Smooth muscle cell (in vitro differentiated cells): ENCODE data around the gene AOC1. TPM values are rescaled to one million over a fixed set of nuclear protein-coding genes. Genes with fewer than 3 reads are reported as not detected.

Experiments used
- DNase-seq: peaks from one replicate; lab custom pipeline; 2025; ENCODE audit not compliant: unreplicated experiment; lab: John Stamatoyannopoulos, UW
- H2AFZ ChIP-seq: fragments of 200-600 bp; sonication (generic); 2 replicates; pipeline ENCODE4 v1.6.0; 2016; ENCODE audit warnings: antibody characterized with exemption, low read depth, mild to moderate bottlenecking
- H3F3A ChIP-seq: fragments of 200-600 bp; sonication (generic); 2 replicates; pipeline ENCODE4 v1.6.0; 2017; ENCODE audit warnings: antibody characterized with exemption, low read depth
- H3K27ac ChIP-seq: fragments of 200-600 bp; sonication (generic); 2 replicates; pipeline ENCODE4 v1.5.1; 2016; ENCODE audit warnings: low read depth, mild to moderate bottlenecking
- H3K27me3 ChIP-seq: fragments of 200-600 bp; sonication (generic); 2 replicates; pipeline ENCODE4 v1.6.1; 2016; ENCODE audit warnings: low read depth, mild to moderate bottlenecking
- H3K36me3 ChIP-seq: fragments of 200-600 bp; sonication (generic); 2 replicates; pipeline ENCODE4 v1.5.1; 2016; ENCODE audit warnings: low read depth
- H3K4me1 ChIP-seq: fragments of 200-600 bp; sonication (generic); 2 replicates; pipeline ENCODE4 v1.5.1; 2016; ENCODE audit warnings: low read depth
- H3K4me2 ChIP-seq: fragments of 200-600 bp; sonication (generic); 2 replicates; pipeline ENCODE4 v1.6.0; 2016; ENCODE audit warnings: mild to moderate bottlenecking
- H3K4me3 ChIP-seq: fragments of 200-600 bp; sonication (generic); 2 replicates; pipeline ENCODE4 v1.5.1; 2016; ENCODE audit warnings: mild to moderate bottlenecking
- H3K79me2 ChIP-seq: fragments of 200-600 bp; sonication (generic); 2 replicates; pipeline ENCODE4 v1.6.0; 2016; ENCODE audit warnings: low read depth, mild to moderate bottlenecking
- H3K9ac ChIP-seq: fragments of 200-600 bp; sonication (generic); 2 replicates; pipeline ENCODE4 v1.6.0; 2016; ENCODE audit warnings: low read depth
- H3K9me3 ChIP-seq: fragments of 200-600 bp; sonication (generic); replicated peaks from 2 replicates; pipeline ENCODE4 v1.5.1; 2016; ENCODE audit warnings: low read depth
- H4K20me1 ChIP-seq: fragments of 200-600 bp; sonication (generic); 2 replicates; pipeline ENCODE4 v1.6.0; 2016; ENCODE audit warnings: low read depth
- WGBS: methylation state at CpG from one replicate; pipeline ENCODE4 v1.1.7; 2016; ENCODE audit warnings: low lambda C conversion rate; 5-methylcytosine and 5-hydroxymethylcytosine counted together
- polyA plus RNA-seq: library from polyadenylated mRNA; unstranded; fragments of >200 nt; fragmentation: Nextera tagmentation; extraction: Ambion mirVana; gene quantifications from 2 replicates; pipeline ENCODE4 v1.2.1, GENCODE V29; 2016
- total RNA-seq: library from RNA; depleted of rRNA; stranded (reverse); fragments of >200 nt; gene quantifications from 2 replicates; pipeline ENCODE4 v1.2.3, GENCODE V29; 2014
- TF ChIP-seq, protein P1 (sequence below): fragments of 200-600 bp; sonication (generic); IDR thresholded peaks from 2 replicates; pipeline ENCODE4 v1.5.1; 2017; ENCODE audit warnings: borderline replicate concordance, mild to moderate bottlenecking, antibody characterized with exemption; ENCODE audit not compliant: insufficient read depth, poor library complexity, severe bottlenecking

AOC1 gene
- total and polyA plus RNA-seq, 2 experiments from 2014 or later, result not detected

DNA sequence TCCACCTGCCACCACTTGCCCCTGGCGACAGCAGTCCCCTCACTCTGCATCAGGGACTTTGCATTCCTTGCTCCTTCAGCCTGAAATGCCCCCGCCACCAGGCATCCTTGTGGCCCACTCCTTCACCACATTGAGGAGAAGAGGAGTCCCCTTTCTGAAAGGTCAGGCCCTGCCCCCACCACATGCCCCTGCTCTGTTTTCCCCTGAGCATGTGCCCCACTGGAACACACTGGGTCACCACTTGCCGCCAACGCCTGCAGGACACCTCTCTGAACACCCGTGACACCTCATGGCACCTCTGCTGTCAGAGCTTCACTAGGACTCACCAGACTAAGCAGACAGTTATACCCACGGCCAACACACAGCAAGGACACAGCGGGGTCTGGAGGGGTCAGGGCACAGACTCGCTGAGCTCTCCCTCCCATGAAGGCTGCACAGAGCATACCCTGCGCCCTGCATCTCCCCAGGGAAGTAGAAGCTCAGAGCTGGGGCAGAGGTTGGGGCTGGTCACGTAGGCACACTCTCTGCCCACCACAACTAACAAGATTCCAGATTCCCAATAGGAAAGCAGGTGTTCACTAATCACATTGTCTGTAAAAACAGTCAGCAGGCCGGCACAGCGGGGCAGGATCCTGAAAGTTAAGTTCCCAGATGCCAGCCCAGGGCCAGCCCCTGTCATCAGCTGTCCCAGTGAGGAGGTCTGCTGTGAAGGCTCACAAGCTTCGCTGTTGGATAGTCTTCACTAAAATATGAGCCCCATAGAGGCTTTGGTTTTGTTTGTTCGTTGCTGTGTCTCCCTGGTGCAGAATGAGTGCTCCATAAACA, 5.8 kb upstream of the AOC1 start:
- H3K4me3 ChIP-seq, result no peak overlapping the region
- H3K9ac ChIP-seq, result no peak overlapping the region
- no peaks in the 10 kb centered on the region for H3K9me3 ChIP-seq
- peaks cover 5% of the 10 kb centered on the region for H3K27me3 ChIP-seq
- no peak overlapping the region for H3K27ac ChIP-seq
- TF ChIP-seq, protein P1, sequence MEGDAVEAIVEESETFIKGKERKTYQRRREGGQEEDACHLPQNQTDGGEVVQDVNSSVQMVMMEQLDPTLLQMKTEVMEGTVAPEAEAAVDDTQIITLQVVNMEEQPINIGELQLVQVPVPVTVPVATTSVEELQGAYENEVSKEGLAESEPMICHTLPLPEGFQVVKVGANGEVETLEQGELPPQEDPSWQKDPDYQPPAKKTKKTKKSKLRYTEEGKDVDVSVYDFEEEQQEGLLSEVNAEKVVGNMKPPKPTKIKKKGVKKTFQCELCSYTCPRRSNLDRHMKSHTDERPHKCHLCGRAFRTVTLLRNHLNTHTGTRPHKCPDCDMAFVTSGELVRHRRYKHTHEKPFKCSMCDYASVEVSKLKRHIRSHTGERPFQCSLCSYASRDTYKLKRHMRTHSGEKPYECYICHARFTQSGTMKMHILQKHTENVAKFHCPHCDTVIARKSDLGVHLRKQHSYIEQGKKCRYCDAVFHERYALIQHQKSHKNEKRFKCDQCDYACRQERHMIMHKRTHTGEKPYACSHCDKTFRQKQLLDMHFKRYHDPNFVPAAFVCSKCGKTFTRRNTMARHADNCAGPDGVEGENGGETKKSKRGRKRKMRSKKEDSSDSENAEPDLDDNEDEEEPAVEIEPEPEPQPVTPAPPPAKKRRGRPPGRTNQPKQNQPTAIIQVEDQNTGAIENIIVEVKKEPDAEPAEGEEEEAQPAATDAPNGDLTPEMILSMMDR, result no peak
- peaks cover 7% of the 10 kb centered on the region for H3K4me1 ChIP-seq
- no peak for DNase-seq
- H2AFZ ChIP-seq, result no peak overlapping the region
- no peak overlapping the region for H3K4me2 ChIP-seq
- H4K20me1 ChIP-seq, result no peaks in the 10 kb centered on the region
- WGBS, result 92% methylated on average over 14 of the region's 14 CpGs
- H3K79me2 ChIP-seq, result no peaks in the 10 kb centered on the region
- no peaks in the 10 kb centered on the region for H3K36me3 ChIP-seq
- no peaks in the 10 kb centered on the region for H3F3A ChIP-seq

DNA sequence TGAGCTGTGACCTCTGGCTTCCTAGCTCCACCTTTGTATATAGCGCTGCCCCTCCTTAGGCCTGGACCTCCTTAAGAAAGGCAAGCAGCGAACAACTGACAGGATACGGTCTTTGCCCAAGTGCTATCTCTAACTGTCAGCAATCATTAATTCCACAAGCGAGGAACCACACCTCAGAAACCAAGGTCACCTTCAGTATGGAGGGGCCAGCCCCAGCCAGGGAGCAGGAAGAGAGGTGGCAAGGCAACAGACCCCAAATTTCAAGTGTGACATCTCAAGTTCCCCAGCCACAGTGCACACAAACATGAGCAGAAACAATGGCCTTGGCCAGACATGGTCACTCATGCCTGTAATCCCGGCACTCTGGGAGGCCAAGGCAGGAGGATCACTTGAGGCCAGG, 4.8 kb upstream of the AOC1 start:
- Histone ChIP-seq H3K27ac (no peak overlapping the region), H2AFZ (no peak overlapping the region), H3K79me2 (no peaks in the 10 kb centered on the region), H3K36me3 (no peaks in the 10 kb centered on the region), H3K9me3 (no peaks in the 10 kb centered on the region), H4K20me1 (no peaks in the 10 kb centered on the region), H3K4me2 (no peak overlapping the region), H3K4me1 (peaks cover 7% of the 10 kb centered on the region), H3F3A (no peaks in the 10 kb centered on the region), H3K9ac (no peak overlapping the region), H3K27me3 (peaks cover 5% of the 10 kb centered on the region), H3K4me3 (no peak overlapping the region)
- DNase-seq, result no peak
- WGBS, result 98% methylated on average over 5 of the region's 5 CpGs
- TF ChIP-seq, protein P1, result no peak

DNA sequence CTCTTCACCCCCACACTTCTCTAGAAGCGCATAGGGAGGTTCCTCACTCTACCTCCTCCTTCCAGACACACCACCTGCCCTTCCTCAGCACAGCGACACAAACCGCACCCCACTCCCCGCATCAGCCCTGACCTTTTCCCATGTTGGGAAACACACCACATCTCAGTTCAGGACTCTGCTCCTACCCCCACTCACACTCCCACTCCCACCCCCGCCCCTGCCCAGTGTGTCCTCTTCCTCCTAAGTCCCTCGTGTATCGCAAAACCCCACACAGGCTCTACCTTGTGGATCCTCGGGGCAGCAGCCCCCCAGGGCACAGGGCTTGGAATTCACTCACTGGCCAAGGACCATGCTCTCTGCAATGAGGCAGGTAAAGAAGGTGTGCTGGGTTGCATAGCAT, 4.2 kb upstream of the AOC1 start:
- no peaks in the 10 kb centered on the region for H4K20me1 ChIP-seq
- H3K9ac ChIP-seq, result no peak overlapping the region
- H3K27ac ChIP-seq, result no peak overlapping the region
- no peak overlapping the region for H2AFZ ChIP-seq
- peaks cover 5% of the 10 kb centered on the region for H3K27me3 ChIP-seq
- H3K79me2 ChIP-seq, result no peaks in the 10 kb centered on the region
- H3K4me2 ChIP-seq, result no peak overlapping the region
- TF ChIP-seq, protein P1, result no peak
- WGBS, result 91% methylated on average over 8 of the region's 8 CpGs
- no peaks in the 10 kb centered on the region for H3K9me3 ChIP-seq
- H3K4me1 ChIP-seq, result peaks cover 7% of the 10 kb centered on the region
- no peaks in the 10 kb centered on the region for H3K36me3 ChIP-seq
- no peaks in the 10 kb centered on the region for H3F3A ChIP-seq
- DNase-seq, result no peak
- H3K4me3 ChIP-seq, result no peak overlapping the region

DNA sequence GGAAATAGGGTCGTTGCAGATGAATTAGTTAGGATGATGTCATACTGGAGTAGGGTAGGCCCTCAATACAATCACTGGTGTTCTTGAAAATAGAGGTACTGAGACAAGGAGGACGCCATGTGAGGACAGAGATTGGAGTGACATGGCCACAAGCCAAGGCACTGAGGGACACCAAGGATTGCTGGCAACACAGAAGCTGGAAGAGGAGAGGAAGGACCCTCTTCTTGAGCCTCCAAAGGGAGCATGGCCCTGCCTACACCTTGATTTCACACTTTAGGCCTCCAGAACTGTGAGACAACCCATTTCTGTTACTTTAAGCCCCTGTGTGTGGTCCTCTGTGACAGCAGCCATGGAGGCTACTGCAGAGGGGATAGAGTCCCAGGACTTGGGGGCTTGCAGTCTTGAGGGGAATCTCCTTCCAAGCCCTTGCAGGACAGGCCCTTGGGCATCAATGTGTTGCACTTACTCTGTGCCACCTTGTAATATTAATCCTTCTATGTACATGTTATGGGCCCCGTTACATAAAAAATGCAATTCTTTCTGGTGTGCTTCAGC, 3.7 kb upstream of the AOC1 start:
- no peaks in the 10 kb centered on the region for H3F3A ChIP-seq
- no peaks in the 10 kb centered on the region for H3K9me3 ChIP-seq
- H3K9ac ChIP-seq, result no peak overlapping the region
- TF ChIP-seq, protein P1, result no peak
- 86% methylated on average over 3 of the region's 3 CpGs for WGBS
- no peaks in the 10 kb centered on the region for H3K79me2 ChIP-seq
- H3K4me2 ChIP-seq, result no peak overlapping the region
- H2AFZ ChIP-seq, result no peak overlapping the region
- peaks cover 7% of the 10 kb centered on the region for H3K4me1 ChIP-seq
- no peak for DNase-seq
- H3K27ac ChIP-seq, result no peak overlapping the region
- H3K36me3 ChIP-seq, result no peaks in the 10 kb centered on the region
- H3K4me3 ChIP-seq, result no peak overlapping the region
- peaks cover 5% of the 10 kb centered on the region for H3K27me3 ChIP-seq
- no peaks in the 10 kb centered on the region for H4K20me1 ChIP-seq
